OCI-LY7 (cell line): ENCODE results near the gene TMEM176A.

ENCODE experiments used
- CTCF ChIP-seq: fragments of 200-600 bp; sonication (generic); conservative IDR thresholded peaks from 2 replicates; pipeline ENCODE4 v1.5.1; 2014; ENCODE audit warnings: mild to moderate bottlenecking, antibody characterized with exemption, low read length, moderate library complexity, mixed read lengths
- EZH2phosphoT487 ChIP-seq: fragments of 200-600 bp; sonication (generic); IDR thresholded peaks from 2 replicates; pipeline ENCODE4 v1.6.1; 2018; ENCODE audit warnings: low read depth, borderline replicate concordance, mild to moderate bottlenecking, mixed run types, antibody characterized with exemption, low read length, moderate library complexity, mixed read lengths

- no peak for TF ChIP-seq CTCF
- no peak for TF ChIP-seq EZH2phosphoT487
These were observed 45.9 kb downstream of the TMEM176A start for GRCh38 chr7:150846291-150847115.
